ENCODE measurements around the gene PUM1. TPM values are rescaled to one million over a fixed set of nuclear protein-coding genes. Genes with fewer than 3 reads are reported as not detected.

The PUM1 gene
- total and polyA plus RNA-seq, 10 of the 15 experiments (the other 5 are each of a cell fraction or from before 2014, with no cell fraction given) = 21.4 to 75.3 (median 42.4) TPM

DNA sequence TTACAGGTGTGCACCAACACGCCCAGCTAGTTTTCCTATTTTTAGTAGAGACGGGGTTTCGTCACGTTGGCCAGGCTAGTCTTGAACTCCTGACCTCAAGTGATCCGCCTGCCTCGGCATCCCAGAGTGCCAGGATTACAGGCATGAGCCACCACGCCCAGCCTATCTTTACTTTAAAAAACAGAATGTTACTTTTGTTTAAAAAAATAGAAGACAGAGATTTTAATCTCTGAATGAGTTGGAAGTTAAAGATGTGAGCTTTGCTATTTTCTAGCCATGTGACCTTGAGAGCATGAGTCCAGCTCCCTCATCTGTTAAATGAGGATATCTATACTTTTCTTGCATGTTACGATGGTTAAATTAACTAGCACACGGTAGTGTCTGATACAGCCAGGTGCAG is 3.9 kb upstream of the PUM1 start:
- Histone ChIP-seq H2AFZ (ENCODE audit: control insufficient read depth, low read depth, low read length) (no peak overlapping the region), H3K36me3 (ENCODE audit: control insufficient read depth in 2 of 2, insufficient read depth in 2 of 2, low read length in 1 of 2) (no peaks in the 10 kb centered on the region), H3K4me1 (ENCODE audit: control insufficient read depth, insufficient read depth, low read length) (no peaks in the 10 kb centered on the region), H3K27ac (ENCODE audit: control insufficient read depth, insufficient read depth) (no peak overlapping the region), H3K79me2 (ENCODE audit: control insufficient read depth, insufficient read depth, low read length) (peaks cover 11% of the 10 kb centered on the region), H3K9ac (ENCODE audit: control insufficient read depth, insufficient read depth, low read length) (no peak overlapping the region), H3K27me3 (replicated peaks in 1 of 2; ENCODE audit: control insufficient read depth in 2 of 2, insufficient read depth in 2 of 2, low read length in 1 of 2) (no peaks in the 10 kb centered on the region), H4K20me1 (ENCODE audit: control insufficient read depth, insufficient read depth) (no peaks in the 10 kb centered on the region), H3K4me3 (no peak overlapping the region), H3K9me3 (replicated peaks; ENCODE audit: control insufficient read depth, insufficient read depth, low read length) (no peaks in the 10 kb centered on the region), H3K4me2 (ENCODE audit: control insufficient read depth, insufficient read depth) (no peak overlapping the region)
- CTCF ChIA-PET = no interaction called here
- POLR2A ChIA-PET = interaction anchor here (0.9 kb wide), 1 partner anchor 19 kb away, joined by 5 read pairs; no protein-coding TSS in a partner anchor
- intact Hi-C loops (cut with micrococcal nuclease; ENCODE audit: unreplicated experiment) (no loop called here), in situ Hi-C loops (cut with MboI) (no loop called here)
- FAIRE-seq (no peak), DNase-seq (ENCODE audit: low read depth, low spot score) (no peak), ATAC-seq (no peak)
- SMC1A ChIA-PET (ENCODE audit: uncharacterized antibody, unreplicated experiment) = interaction anchor here (1.2 kb wide), 1 partner anchor 45 kb away, joined by 3 read pairs; no protein-coding TSS in a partner anchor
- 50% methylated on average over 9 of the region's 9 CpGs for WGBS (ENCODE audit: insufficient coverage, insufficient replicate concordance, low lambda C conversion rate, missing lambda C conversion rate)
- RAD21 ChIA-PET (ENCODE audit: unreplicated experiment) = no interaction called here
- no TSS peak for BruUV-seq (replicated peaks)
- TF ChIP-seq CHD4 (IDR thresholded peaks at IDR 0.05) (no peak), SREBF1 (IDR thresholded peaks at IDR 0.05; ENCODE audit: low read length) (no peak), MEF2A (IDR thresholded peaks at IDR 0.05; ENCODE audit: insufficient read depth, low read depth, low read length) (no peak), BCLAF1 (IDR thresholded peaks at IDR 0.05) (no peak), ASH2L (IDR thresholded peaks at IDR 0.05; ENCODE audit: borderline replicate concordance, low read depth) (no peak), CHD2 (IDR thresholded peaks at IDR 0.05; ENCODE audit: borderline replicate concordance, low read depth, low read length) (no peak), BMI1 (IDR thresholded peaks at IDR 0.05; ENCODE audit: borderline replicate concordance) (no peak), ZNF24 (IDR thresholded peaks at IDR 0.05) (no peak), MTA3 (IDR thresholded peaks at IDR 0.05; ENCODE audit: borderline replicate concordance, low read length) (no peak), MYB (IDR thresholded peaks at IDR 0.05; ENCODE audit: borderline replicate concordance, low read depth, low read length) (no peak), YBX1 (IDR thresholded peaks at IDR 0.05) (no peak)
- TF ChIP-seq, protein P1, sequence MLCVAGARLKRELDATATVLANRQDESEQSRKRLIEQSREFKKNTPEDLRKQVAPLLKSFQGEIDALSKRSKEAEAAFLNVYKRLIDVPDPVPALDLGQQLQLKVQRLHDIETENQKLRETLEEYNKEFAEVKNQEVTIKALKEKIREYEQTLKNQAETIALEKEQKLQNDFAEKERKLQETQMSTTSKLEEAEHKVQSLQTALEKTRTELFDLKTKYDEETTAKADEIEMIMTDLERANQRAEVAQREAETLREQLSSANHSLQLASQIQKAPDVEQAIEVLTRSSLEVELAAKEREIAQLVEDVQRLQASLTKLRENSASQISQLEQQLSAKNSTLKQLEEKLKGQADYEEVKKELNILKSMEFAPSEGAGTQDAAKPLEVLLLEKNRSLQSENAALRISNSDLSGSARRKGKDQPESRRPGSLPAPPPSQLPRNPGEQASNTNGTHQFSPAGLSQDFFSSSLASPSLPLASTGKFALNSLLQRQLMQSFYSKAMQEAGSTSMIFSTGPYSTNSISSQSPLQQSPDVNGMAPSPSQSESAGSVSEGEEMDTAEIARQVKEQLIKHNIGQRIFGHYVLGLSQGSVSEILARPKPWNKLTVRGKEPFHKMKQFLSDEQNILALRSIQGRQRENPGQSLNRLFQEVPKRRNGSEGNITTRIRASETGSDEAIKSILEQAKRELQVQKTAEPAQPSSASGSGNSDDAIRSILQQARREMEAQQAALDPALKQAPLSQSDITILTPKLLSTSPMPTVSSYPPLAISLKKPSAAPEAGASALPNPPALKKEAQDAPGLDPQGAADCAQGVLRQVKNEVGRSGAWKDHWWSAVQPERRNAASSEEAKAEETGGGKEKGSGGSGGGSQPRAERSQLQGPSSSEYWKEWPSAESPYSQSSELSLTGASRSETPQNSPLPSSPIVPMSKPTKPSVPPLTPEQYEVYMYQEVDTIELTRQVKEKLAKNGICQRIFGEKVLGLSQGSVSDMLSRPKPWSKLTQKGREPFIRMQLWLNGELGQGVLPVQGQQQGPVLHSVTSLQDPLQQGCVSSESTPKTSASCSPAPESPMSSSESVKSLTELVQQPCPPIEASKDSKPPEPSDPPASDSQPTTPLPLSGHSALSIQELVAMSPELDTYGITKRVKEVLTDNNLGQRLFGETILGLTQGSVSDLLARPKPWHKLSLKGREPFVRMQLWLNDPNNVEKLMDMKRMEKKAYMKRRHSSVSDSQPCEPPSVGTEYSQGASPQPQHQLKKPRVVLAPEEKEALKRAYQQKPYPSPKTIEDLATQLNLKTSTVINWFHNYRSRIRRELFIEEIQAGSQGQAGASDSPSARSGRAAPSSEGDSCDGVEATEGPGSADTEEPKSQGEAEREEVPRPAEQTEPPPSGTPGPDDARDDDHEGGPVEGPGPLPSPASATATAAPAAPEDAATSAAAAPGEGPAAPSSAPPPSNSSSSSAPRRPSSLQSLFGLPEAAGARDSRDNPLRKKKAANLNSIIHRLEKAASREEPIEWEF (IDR thresholded peaks at IDR 0.05; ENCODE audit: insufficient replicate concordance, low read depth, low read length) = no peak
- TF ChIP-seq, protein P2, sequence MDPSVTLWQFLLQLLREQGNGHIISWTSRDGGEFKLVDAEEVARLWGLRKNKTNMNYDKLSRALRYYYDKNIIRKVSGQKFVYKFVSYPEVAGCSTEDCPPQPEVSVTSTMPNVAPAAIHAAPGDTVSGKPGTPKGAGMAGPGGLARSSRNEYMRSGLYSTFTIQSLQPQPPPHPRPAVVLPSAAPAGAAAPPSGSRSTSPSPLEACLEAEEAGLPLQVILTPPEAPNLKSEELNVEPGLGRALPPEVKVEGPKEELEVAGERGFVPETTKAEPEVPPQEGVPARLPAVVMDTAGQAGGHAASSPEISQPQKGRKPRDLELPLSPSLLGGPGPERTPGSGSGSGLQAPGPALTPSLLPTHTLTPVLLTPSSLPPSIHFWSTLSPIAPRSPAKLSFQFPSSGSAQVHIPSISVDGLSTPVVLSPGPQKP (IDR thresholded peaks at IDR 0.05; ENCODE audit: low read depth, low read length) = no peak
- TF ChIP-seq, protein P3, sequence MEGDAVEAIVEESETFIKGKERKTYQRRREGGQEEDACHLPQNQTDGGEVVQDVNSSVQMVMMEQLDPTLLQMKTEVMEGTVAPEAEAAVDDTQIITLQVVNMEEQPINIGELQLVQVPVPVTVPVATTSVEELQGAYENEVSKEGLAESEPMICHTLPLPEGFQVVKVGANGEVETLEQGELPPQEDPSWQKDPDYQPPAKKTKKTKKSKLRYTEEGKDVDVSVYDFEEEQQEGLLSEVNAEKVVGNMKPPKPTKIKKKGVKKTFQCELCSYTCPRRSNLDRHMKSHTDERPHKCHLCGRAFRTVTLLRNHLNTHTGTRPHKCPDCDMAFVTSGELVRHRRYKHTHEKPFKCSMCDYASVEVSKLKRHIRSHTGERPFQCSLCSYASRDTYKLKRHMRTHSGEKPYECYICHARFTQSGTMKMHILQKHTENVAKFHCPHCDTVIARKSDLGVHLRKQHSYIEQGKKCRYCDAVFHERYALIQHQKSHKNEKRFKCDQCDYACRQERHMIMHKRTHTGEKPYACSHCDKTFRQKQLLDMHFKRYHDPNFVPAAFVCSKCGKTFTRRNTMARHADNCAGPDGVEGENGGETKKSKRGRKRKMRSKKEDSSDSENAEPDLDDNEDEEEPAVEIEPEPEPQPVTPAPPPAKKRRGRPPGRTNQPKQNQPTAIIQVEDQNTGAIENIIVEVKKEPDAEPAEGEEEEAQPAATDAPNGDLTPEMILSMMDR (IDR thresholded peaks at IDR 0.05 in 2 of 3, conservative IDR thresholded peaks at IDR 0.05 in 1 of 3; ENCODE audit: control insufficient read depth in 2 of 3, extremely low read depth in 1 of 3, insufficient read depth in 1 of 3, low read depth in 3 of 3, low read length in 3 of 3) = no peak

Measured in GM12878 (cell line).